ENCODE measurements around the gene AK4.
"Not testable (repeated sequence)": the region's sequence is repeated elsewhere in the genome, so short reads cannot be mapped to it uniquely, and the experiment has no call there.

AK4 gene

DNA sequence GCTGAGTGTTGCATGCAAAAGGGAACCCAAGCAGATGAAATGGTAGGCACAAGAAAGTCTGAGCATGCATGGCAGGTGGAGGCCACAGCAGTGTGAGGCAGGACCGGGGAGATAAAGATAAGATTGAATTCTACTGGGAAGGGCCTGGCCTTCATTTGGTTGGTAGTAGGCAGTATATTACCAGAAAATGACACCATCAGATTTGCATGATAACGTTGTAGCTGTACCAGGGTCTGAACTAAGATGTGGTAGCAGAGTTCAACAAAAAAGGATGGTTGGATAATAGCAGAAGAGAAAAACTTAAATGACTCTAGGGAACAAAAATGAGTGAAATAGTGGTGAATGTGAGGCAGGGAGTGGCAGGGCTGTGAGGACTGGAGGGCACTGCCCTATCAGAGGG is 85.8 kb downstream of the AK4 start:
- no peaks in the 10 kb centered on the region for H3K9me3 ChIP-seq (ENCODE audit: control insufficient read depth, low read length)
- no peaks in the 10 kb centered on the region for H3K36me3 ChIP-seq (ENCODE audit: control insufficient read depth, insufficient read depth, low read length)
- H3K4me3 ChIP-seq (ENCODE audit: low read depth, low read length): no peak overlapping the region
- H3K4me2 ChIP-seq (ENCODE audit: low read length): no peak overlapping the region
- H3K27me3 ChIP-seq (ENCODE audit: control insufficient read depth, insufficient read depth, low read length): no peaks in the 10 kb centered on the region
- H3K4me1 ChIP-seq: no peaks in the 10 kb centered on the region
- TF ChIP-seq, protein P1, sequence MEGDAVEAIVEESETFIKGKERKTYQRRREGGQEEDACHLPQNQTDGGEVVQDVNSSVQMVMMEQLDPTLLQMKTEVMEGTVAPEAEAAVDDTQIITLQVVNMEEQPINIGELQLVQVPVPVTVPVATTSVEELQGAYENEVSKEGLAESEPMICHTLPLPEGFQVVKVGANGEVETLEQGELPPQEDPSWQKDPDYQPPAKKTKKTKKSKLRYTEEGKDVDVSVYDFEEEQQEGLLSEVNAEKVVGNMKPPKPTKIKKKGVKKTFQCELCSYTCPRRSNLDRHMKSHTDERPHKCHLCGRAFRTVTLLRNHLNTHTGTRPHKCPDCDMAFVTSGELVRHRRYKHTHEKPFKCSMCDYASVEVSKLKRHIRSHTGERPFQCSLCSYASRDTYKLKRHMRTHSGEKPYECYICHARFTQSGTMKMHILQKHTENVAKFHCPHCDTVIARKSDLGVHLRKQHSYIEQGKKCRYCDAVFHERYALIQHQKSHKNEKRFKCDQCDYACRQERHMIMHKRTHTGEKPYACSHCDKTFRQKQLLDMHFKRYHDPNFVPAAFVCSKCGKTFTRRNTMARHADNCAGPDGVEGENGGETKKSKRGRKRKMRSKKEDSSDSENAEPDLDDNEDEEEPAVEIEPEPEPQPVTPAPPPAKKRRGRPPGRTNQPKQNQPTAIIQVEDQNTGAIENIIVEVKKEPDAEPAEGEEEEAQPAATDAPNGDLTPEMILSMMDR (IDR thresholded peaks at IDR 0.05): no peak
- no peak overlapping the region for H3K9ac ChIP-seq
- H3K27ac ChIP-seq: no peak overlapping the region
- no peaks in the 10 kb centered on the region for H3K79me2 ChIP-seq
- no peak overlapping the region for H2AFZ ChIP-seq

DNA sequence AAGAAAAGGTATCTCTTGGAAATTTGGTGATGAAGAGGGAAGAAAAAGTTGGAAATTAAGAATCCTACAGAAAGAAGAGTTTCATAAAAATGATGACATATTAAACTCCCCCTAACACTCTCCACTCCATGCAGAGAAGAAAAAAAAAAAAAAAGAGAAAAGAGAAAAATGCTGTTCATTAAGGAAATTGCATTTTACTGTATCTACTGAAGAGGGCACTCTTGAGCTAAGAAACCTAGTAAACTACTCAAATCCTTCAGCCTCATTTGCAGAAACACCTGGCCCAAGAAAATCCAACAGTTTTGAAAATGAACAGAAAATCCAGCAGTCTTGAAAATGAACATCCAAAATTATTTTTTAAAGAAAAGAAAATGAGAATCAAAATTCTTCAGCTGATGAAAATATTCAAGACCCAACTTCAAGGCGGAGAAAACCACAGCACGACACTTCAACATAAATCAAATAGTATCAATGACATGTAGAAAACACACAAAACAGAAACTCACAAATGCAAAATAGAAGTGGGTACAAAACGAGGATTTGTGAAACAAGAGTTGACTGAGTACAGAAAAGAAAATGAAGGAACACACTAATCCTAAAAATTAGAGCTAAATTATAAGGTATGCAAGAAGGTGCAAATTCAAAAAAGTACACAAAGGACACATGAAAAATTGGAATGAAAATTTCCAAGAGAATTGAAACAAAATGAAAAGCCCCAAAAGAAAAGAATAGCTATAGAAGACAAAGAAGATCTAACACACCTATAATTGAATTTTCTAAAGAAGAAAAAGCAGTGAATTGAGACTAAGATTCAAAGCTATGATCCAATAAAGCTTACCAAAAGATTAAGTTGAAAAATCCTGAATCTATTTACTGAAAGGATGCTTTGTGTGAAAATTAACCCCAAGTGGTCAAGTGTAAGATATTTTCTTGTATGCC is 88.1 kb downstream of the AK4 start:
- TF ChIP-seq, protein P1 (IDR thresholded peaks at IDR 0.05): peak; percentile 42
- no peaks in the 10 kb centered on the region for H3K79me2 ChIP-seq
- no peak overlapping the region for H3K4me3 ChIP-seq (ENCODE audit: low read depth, low read length)
- no peaks in the 10 kb centered on the region for H3K36me3 ChIP-seq (ENCODE audit: control insufficient read depth, insufficient read depth, low read length)
- H3K9me3 ChIP-seq (ENCODE audit: control insufficient read depth, low read length): no peaks in the 10 kb centered on the region
- no peak overlapping the region for H3K27ac ChIP-seq
- H3K9ac ChIP-seq: no peak overlapping the region
- no peak overlapping the region for H3K4me2 ChIP-seq (ENCODE audit: low read length)
- no peak overlapping the region for H2AFZ ChIP-seq
- H3K27me3 ChIP-seq (ENCODE audit: control insufficient read depth, insufficient read depth, low read length): no peaks in the 10 kb centered on the region
- no peaks in the 10 kb centered on the region for H3K4me1 ChIP-seq

DNA sequence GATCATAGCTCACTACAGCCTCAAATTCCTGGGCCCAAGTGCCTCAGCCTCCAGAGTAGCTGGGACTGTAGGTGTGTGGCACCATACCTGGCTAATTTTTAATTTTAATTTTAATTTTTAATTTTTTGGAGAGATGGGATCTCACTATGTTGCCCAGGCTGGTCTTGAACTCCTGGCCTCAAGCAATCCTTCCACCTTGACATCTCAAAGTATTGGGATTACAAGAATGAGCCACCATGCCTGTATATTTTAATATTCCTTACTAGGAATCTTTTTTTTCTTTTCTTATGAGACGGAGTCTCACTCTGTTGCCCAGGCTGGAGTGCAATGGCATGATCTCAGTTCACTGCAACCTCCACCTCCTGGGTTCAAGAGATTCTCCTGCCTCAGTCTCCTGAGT is 89.1 kb downstream of the AK4 start:
- not testable (repeated sequence) for H3K9ac ChIP-seq; H3K27me3 ChIP-seq (ENCODE audit: control insufficient read depth, insufficient read depth, low read length); H3K4me3 ChIP-seq (ENCODE audit: low read depth, low read length); H3K27ac ChIP-seq; H2AFZ ChIP-seq; H3K79me2 ChIP-seq; H3K36me3 ChIP-seq (ENCODE audit: control insufficient read depth, insufficient read depth, low read length); H3K4me2 ChIP-seq (ENCODE audit: low read length); H3K4me1 ChIP-seq; H3K9me3 ChIP-seq (ENCODE audit: control insufficient read depth, low read length)

DNA sequence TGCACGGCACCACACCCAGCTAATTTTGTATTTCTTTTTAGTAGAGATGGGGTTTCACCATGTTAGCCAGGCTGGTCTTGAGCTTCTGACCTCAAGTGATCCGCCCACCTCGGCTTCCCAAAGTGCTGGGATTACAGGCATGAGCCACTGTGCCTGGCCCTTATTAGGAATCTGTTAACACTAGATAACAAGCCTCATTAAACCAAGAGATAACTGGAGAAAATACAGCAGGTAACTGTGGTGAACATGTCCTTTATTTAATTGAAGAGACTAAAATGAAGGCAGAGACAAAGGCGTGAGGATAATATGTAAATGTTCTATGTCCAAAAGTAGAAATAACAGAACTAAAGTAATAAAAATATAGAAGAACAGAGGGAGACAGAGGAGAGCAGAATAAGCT is 89.5 kb downstream of the AK4 start:
- H3K4me3 ChIP-seq (ENCODE audit: low read depth, low read length): no peak overlapping the region
- no peak overlapping the region for H3K9ac ChIP-seq
- no peaks in the 10 kb centered on the region for H3K79me2 ChIP-seq
- H3K27ac ChIP-seq: no peak overlapping the region
- no peak overlapping the region for H2AFZ ChIP-seq
- no peak overlapping the region for H3K4me2 ChIP-seq (ENCODE audit: low read length)
- TF ChIP-seq, protein P1 (IDR thresholded peaks at IDR 0.05): no peak
- H3K9me3 ChIP-seq (ENCODE audit: control insufficient read depth, low read length): no peaks in the 10 kb centered on the region
- no peaks in the 10 kb centered on the region for H3K36me3 ChIP-seq (ENCODE audit: control insufficient read depth, insufficient read depth, low read length)
- H3K27me3 ChIP-seq (ENCODE audit: control insufficient read depth, insufficient read depth, low read length): no peaks in the 10 kb centered on the region
- no peaks in the 10 kb centered on the region for H3K4me1 ChIP-seq

DNA sequence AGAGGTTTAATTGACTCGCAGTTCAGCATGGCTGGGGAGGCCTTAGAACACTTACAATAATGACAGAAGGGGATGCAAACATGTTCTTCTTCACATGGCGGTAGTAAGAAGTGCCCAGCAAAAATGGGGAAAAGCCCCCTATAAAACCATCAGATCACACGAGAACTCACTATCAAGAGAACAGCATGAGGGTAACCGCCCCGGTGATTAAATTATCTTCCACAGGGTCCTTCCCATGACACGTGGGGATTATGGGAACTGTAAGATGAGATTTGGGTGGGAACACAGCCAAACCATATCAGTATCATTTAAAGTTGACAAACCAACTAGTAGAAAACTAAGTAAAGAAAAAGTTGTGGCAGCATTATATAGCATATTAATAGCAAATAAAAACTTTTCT is 90.0 kb downstream of the AK4 start:
- TF ChIP-seq, protein P1 (IDR thresholded peaks at IDR 0.05): no peak
- Histone ChIP-seq H2AFZ (no peak overlapping the region), H3K27ac (no peak overlapping the region)

More for the DNA sequence above, 90.0 kb downstream of the AK4 start:
- Histone ChIP-seq H3K4me1 (no peaks in the 10 kb centered on the region), H3K79me2 (no peaks in the 10 kb centered on the region), H3K9ac (no peak overlapping the region), H3K4me2 (ENCODE audit: low read length) (no peak overlapping the region), H3K4me3 (ENCODE audit: low read depth, low read length) (no peak overlapping the region), H3K9me3 (ENCODE audit: control insufficient read depth, low read length) (no peaks in the 10 kb centered on the region), H3K27me3 (ENCODE audit: control insufficient read depth, insufficient read depth, low read length) (no peaks in the 10 kb centered on the region), H3K36me3 (ENCODE audit: control insufficient read depth, insufficient read depth, low read length) (no peaks in the 10 kb centered on the region)

Measured in parathyroid adenoma (tissue), 2 donors.